GM12878 (cell line): Measurements from ENCODE around the gene MARS1. TPM values are rescaled to one million over a fixed set of nuclear protein-coding genes. Genes with fewer than 3 reads are reported as not detected.

Source experiments
- CBX5 ChIP-seq: sonication (generic); IDR thresholded peaks from 2 replicates; pipeline ENCODE4 v1.6.1; 2016; ENCODE audit warnings: low read depth, moderate library complexity, mild to moderate bottlenecking, inconsistent platforms
- CREM ChIP-seq: IDR thresholded peaks from 2 replicates; pipeline ENCODE4 v1.6.1; 2014; ENCODE audit warnings: antibody characterized with exemption, low read depth
- DPF2 ChIP-seq: fragments of 450-650 bp; IDR thresholded peaks from 2 replicates; pipeline ENCODE4 v1.6.1; 2017; ENCODE audit warnings: mild to moderate bottlenecking
- ETV6 ChIP-seq, 2 experiments: fragments of 450-650 bp in 1 of 2; IDR thresholded peaks in 1 of 2; conservative IDR thresholded peaks in 1 of 2; 2 replicates each; pipeline ENCODE4 v1.6.1; 2014; ENCODE audit warnings: antibody characterized with exemption in 1 of 2, borderline replicate concordance in 1 of 2, low read depth in 1 of 2, mild to moderate bottlenecking in 1 of 2, moderate library complexity in 1 of 2
- MEF2B ChIP-seq: fragments of 450-650 bp; IDR thresholded peaks from 2 replicates; pipeline ENCODE4 v1.6.1; 2018; ENCODE audit warnings: mild to moderate bottlenecking, moderate library complexity; ENCODE audit not compliant: partially characterized antibody, poor library complexity, severe bottlenecking
- NFXL1 ChIP-seq: fragments of 450-650 bp; IDR thresholded peaks from 2 replicates; pipeline ENCODE4 v1.6.1; 2017; ENCODE audit warnings: antibody characterized with exemption, mild to moderate bottlenecking, borderline replicate concordance
- RFX5 ChIP-seq: IDR thresholded peaks from 2 replicates; pipeline ENCODE4 v1.6.1; 2011; ENCODE audit warnings: low read depth, low read length, improper control_type of control experiment
- TCF7 ChIP-seq: IDR thresholded peaks from 2 replicates; pipeline ENCODE4 v1.6.1; 2014; ENCODE audit warnings: antibody characterized with exemption, borderline replicate concordance
- polyA plus RNA-seq, 11 experiments: library from polyadenylated mRNA; depleted of rRNA in 4 of 11; unstranded in 6 of 11; stranded (reverse) in 5 of 11; fragments of >200 nt; fragmentation: Nextera tagmentation in 4 of 11; fragmentation: Illumina TruSeq in 1 of 11; extraction: Ambion mirVana in 4 of 11; extraction: Trizol in 1 of 11; gene quantifications; 1 replicate in 1 of 11; 2 replicates in 10 of 11; pipeline versions ENCODE4 v1.2.1 to v1.2.3, GENCODE V29; 2011 to 2016; ENCODE audit warnings: inconsistent platforms in 2 of 11, missing spikeins in 2 of 11, low read depth in 1 of 11
- total RNA-seq, 4 experiments: library from RNA; depleted of rRNA in 3 of 4; stranded (reverse); fragments of >200 nt in 3 of 4; fragmentation: Illumina TruSeq in 1 of 4; extraction: Trizol in 1 of 4; gene quantifications; 2 replicates each; pipeline versions ENCODE4 v1.2.1 to v1.2.3, GENCODE V29; 2013 to 2021
- TF ChIP-seq, protein P1 (sequence below): fragments of 450-650 bp; IDR thresholded peaks from 2 replicates; pipeline ENCODE4 v1.6.1; 2017; ENCODE audit warnings: antibody characterized with exemption, mild to moderate bottlenecking, moderate library complexity
- TF ChIP-seq, protein P2 (sequence below): fragments of 450-650 bp; IDR thresholded peaks from 2 replicates; pipeline ENCODE4 v1.6.1; 2018; ENCODE audit warnings: borderline replicate concordance, mild to moderate bottlenecking; ENCODE audit not compliant: partially characterized antibody
- TF ChIP-seq, protein P3 (sequence below): IDR thresholded peaks from 2 replicates; pipeline ENCODE4 v1.6.1; 2012; ENCODE audit warnings: improper control_type of control experiment, low read depth, low read length; ENCODE audit not compliant: insufficient replicate concordance

Gene MARS1
- total and polyA plus RNA-seq, 10 of the 15 experiments (the other 5 are each of a cell fraction or from before 2014, with no cell fraction given): 72.3 to 270 (median 153) TPM

- no peak for TF ChIP-seq CBX5
- TF ChIP-seq RFX5: no peak
- TF ChIP-seq, protein P1, sequence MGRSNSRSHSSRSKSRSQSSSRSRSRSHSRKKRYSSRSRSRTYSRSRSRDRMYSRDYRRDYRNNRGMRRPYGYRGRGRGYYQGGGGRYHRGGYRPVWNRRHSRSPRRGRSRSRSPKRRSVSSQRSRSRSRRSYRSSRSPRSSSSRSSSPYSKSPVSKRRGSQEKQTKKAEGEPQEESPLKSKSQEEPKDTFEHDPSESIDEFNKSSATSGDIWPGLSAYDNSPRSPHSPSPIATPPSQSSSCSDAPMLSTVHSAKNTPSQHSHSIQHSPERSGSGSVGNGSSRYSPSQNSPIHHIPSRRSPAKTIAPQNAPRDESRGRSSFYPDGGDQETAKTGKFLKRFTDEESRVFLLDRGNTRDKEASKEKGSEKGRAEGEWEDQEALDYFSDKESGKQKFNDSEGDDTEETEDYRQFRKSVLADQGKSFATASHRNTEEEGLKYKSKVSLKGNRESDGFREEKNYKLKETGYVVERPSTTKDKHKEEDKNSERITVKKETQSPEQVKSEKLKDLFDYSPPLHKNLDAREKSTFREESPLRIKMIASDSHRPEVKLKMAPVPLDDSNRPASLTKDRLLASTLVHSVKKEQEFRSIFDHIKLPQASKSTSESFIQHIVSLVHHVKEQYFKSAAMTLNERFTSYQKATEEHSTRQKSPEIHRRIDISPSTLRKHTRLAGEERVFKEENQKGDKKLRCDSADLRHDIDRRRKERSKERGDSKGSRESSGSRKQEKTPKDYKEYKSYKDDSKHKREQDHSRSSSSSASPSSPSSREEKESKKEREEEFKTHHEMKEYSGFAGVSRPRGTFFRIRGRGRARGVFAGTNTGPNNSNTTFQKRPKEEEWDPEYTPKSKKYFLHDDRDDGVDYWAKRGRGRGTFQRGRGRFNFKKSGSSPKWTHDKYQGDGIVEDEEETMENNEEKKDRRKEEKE: no peak
- TF ChIP-seq DPF2: no peak
- TF ChIP-seq MEF2B: no peak
- TF ChIP-seq, protein P2, sequence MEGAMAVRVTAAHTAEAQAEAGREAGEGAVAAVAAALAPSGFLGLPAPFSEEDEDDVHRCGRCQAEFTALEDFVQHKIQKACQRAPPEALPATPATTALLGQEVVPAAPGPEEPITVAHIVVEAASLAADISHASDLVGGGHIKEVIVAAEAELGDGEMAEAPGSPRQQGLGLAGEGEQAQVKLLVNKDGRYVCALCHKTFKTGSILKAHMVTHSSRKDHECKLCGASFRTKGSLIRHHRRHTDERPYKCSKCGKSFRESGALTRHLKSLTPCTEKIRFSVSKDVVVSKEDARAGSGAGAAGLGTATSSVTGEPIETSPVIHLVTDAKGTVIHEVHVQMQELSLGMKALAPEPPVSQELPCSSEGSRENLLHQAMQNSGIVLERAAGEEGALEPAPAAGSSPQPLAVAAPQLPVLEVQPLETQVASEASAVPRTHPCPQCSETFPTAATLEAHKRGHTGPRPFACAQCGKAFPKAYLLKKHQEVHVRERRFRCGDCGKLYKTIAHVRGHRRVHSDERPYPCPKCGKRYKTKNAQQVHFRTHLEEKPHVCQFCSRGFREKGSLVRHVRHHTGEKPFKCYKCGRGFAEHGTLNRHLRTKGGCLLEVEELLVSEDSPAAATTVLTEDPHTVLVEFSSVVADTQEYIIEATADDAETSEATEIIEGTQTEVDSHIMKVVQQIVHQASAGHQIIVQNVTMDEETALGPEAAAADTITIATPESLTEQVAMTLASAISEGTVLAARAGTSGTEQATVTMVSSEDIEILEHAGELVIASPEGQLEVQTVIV: no peak
- no peak for TF ChIP-seq CREM
- no peak for TF ChIP-seq ETV6 (conservative IDR thresholded peaks at IDR 0.05 in 1 of 2, IDR thresholded peaks at IDR 0.05 in 1 of 2; ENCODE audit: borderline replicate concordance in 1 of 2, low read depth in 1 of 2)
- no peak for TF ChIP-seq NFXL1
- TF ChIP-seq, protein P3, sequence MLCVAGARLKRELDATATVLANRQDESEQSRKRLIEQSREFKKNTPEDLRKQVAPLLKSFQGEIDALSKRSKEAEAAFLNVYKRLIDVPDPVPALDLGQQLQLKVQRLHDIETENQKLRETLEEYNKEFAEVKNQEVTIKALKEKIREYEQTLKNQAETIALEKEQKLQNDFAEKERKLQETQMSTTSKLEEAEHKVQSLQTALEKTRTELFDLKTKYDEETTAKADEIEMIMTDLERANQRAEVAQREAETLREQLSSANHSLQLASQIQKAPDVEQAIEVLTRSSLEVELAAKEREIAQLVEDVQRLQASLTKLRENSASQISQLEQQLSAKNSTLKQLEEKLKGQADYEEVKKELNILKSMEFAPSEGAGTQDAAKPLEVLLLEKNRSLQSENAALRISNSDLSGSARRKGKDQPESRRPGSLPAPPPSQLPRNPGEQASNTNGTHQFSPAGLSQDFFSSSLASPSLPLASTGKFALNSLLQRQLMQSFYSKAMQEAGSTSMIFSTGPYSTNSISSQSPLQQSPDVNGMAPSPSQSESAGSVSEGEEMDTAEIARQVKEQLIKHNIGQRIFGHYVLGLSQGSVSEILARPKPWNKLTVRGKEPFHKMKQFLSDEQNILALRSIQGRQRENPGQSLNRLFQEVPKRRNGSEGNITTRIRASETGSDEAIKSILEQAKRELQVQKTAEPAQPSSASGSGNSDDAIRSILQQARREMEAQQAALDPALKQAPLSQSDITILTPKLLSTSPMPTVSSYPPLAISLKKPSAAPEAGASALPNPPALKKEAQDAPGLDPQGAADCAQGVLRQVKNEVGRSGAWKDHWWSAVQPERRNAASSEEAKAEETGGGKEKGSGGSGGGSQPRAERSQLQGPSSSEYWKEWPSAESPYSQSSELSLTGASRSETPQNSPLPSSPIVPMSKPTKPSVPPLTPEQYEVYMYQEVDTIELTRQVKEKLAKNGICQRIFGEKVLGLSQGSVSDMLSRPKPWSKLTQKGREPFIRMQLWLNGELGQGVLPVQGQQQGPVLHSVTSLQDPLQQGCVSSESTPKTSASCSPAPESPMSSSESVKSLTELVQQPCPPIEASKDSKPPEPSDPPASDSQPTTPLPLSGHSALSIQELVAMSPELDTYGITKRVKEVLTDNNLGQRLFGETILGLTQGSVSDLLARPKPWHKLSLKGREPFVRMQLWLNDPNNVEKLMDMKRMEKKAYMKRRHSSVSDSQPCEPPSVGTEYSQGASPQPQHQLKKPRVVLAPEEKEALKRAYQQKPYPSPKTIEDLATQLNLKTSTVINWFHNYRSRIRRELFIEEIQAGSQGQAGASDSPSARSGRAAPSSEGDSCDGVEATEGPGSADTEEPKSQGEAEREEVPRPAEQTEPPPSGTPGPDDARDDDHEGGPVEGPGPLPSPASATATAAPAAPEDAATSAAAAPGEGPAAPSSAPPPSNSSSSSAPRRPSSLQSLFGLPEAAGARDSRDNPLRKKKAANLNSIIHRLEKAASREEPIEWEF: no peak
- no peak for TF ChIP-seq TCF7
Observed at GRCh38 chr12:57527184-57527583, 39.3 kb downstream of the MARS1 start (continued).
